Pons (tissue), 1 donor: ENCODE results near the gene TRAPPC2L.

Experiments
- DNase-seq: peaks from one replicate; pipeline ENCODE4 v3.0.0-alpha.2; 2016; ENCODE audit warnings: low spot score

TRAPPC2L gene, protein sequence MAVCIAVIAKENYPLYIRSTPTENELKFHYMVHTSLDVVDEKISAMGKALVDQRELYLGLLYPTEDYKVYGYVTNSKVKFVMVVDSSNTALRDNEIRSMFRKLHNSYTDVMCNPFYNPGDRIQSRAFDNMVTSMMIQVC

DNA sequence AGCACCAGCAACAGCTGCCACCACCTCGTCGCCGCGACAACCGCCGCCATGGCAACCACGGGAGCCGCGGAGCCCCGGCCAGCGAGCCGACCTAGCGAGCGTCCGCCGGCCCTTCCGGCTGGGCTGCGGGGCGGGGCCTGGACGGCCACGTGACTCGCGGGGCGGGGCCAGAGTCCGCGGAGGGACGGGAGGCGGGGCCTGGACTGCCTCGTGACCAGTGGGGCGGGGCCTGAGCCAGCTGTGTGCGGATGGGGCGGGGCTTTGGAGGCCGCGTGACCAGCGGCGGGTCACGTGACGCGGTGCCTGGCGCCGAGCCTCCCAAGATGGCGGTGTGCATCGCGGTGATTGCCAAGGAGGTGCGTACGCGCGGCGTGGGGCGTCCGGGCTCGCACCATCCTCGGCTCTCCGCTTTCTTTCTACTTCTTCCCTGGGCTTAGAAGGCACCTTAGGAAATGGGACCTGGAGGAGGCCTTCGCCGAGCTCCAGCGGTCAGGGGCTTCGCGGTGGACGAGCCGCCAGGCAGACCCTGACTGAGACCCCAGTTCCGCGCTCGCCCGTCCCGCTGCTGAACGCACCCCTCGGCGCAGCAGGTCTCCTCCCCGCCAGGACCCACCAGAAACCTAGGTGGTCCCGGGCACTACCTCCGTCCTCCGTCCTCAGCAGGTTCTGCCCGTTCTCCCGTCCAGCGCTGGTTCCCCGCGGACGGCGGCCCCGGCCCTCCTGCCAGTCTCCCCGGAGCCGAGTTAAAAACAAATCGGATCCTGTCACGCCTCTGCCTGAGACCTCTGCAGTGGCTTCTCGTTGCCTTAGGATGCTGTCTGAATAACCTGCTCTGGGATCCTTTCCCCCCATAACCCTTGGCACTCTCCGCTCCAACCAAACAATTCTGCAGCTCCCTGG, at the start of gene TRAPPC2L, which contains the start of gene GALNS:
TSS of gene TRAPPC2L (plus strand) at position 300 of the 900 bp plus-strand sequence. CDS start at position 324, 24 bp downstream.
TSS of gene GALNS (minus strand) at position 120 of the 900 bp plus-strand sequence. CDS start at position 50, 70 bp downstream.
- DNase-seq = peak; percentile 91

DNA sequence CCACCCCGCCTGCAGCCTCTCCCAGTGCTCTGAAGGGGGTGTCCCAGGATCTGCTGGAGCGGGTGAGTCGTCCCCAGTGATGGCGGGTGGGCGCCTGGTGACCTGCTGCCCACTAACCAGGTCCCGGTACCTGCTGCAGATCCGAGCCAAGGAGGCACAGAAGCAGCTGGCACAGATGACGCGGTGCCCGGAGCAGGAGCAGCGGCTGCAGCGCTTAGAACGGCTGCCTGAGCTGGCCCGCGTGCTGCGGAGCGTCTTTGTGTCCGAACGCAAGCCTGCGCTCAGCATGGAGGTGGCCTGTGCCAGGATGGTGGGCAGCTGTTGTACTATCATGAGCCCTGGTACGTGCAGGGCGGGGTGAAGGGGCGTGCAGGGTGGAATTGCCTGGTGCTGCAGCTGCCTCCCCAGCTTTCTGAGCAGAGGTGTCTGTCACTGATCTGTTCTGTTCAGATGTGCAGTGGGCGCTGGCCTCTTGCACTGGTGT, 49.7 kb upstream of the TRAPPC2L start:
- DNase-seq = no peak

DNA sequence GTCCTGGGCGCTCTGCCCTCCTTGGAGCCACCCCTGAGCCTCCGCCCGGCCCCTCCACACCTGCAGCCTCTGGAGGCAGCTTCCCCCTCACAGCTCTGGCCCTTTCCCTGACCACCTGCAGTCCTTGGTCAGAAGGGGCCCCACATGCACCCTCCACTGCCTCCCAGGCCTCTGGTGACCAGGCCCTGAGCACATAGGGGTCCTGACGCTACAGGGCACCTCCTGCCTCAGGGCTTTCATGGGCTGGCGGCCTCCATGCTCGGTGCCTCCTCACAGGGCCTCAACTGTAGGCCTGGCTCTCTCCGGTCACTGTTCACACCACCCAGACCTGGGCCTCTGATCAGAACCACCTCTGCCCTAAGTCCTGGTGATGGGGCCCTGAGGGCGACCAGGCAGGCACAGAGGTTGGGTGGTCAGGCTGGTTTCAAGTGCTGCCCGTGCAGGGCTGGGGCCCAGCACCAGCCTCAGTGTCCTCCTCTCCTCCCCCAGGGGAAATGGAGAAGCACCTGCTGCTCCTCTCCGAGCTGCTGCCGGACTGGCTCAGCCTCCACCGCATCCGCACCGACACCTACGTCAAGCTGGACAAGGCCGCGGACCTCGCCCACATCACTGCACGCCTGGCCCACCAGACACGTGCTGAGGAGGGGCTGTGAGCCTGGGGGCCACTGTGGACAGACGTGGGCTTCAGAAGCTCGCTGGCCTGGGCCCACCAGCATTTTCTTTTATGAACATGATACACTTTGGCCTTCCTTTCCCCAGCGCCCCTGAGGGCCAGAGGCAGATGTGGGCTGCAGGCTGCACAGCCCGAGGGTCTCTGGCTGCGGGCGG, 49.1 kb upstream of the TRAPPC2L start:
- DNase-seq = no peak

DNA sequence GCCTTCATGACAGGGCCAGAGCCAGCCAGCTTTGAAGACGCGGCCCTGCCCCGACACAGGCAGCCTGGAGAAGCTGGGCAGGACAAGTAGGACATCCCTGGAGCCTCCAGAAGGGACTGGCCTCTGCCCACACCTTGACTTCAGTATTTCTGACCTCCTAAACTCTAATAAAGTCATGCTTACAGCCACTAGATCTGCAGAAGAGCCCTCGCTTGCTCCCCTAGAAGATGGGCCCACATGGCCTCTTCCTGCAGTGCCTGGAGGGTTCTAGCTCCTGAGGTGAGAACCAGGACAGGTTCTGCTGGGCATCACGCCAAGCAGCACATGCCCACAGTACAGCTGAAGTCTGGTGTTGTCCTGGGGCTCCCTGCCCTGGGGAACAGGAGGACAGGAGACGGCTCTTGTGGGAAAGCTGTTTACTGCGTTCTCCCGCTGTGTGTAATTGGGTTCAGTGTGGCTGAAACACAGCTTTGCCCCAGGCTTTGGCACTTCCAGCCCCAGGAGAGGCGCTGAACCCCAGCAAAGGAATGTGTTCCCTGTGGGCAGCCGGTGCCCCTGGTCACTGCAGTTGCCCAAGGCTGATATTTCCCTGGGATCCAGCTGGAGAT, 47.8 kb upstream of the TRAPPC2L start:
- DNase-seq = no peak

DNA sequence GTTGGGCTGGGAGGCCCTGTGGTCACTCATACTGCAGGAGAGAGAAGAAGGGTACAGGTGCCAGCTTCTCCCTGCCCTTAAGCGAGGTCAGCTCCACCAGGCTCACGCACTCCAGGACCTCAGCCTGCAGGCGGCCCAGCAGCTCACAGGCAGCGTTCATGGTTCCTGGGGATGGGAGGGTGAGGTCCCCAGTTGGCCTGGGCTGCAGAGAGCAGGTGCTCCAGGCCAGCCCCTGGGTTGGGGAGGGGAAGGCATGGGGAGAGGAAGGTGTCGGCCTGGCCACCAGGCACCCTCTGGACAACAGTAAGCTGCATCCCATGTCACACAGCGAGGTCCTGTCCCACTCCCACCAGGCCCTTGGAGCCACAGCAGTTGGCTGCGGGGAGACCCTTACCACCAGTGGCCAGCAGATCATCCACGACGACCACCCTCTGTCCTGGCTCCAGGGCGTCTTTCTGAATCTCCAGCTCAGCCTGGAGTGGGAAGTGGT, 47.2 kb upstream of the TRAPPC2L start:
- no peak for DNase-seq

DNA sequence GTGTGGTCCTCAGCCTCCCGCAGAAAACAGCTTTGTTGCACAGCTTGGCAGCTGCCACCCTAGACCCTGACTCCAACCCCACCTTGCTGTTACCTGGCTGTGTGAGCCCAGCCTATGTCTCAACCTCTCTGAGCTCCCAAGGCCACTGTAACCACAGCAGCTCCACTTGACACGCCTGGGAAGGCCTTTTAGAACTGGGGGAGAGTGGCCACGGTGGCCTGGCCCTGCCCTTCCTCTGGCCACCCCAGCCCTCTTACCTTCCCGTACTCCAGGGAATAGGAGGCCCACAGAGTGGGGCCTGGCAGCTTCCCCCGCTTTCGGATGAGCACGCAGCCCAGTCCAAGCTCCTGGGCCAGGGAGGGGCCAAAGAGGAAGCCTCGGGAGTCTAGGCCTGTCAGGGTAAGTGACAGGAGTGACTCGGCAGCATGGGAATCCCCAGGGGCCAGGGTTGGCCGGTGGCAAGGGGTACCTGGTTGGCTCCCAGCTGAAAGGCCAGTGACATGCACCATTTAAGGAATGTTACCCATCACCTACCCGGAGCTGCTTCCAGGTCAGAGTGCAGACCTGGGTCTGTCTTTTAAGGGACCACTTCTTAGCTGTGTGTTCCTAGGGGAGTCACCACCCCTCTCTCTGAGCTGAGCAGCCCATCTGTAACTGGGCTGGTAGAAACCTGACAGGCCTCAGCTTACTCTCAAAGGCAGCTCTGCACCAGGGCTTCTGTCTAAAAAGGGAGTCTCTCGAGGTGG, 46.6 kb upstream of the TRAPPC2L start:
- DNase-seq = no peak

DNA sequence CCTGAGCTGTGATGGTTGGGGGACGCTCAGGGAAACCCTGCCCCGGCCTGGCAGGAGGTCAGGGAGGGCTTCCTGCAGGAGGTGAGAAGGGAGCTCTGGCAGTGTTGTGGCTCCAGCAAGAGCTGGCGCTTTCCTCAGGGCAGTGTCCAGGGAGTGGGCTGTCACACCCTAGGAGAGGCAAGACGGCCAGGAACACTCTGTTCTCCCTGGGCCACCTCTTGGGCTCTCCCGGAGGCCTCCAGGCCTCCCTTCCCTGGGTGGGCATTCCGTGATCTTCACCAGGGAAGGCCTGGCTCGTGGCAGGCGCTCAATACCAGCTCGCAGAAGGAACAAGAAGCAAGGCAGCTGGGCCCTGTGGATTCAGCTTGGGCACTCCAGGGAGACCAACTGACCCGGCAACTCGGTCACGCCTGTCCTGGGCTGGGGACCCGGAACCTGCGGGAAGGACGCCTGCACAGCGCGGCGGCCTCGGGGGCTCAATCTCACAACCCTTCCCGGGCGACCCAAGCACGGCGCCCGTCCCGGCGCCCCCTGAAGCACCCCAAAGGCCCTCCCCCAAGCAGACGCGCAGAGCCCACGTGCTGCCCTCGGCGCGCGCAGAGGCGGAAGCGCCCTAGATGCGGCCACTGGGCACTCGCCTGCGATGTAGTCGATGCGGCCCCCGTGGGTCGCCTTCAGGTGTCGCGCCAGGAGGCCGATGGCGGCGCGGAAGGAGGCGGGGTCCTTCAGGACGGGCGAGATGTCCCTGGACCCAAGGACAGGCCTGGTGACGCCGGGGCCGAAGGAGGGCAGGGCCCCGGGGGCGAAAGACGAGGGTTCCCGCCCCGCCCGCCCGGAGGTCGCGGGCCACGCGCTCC, 45.8 kb upstream of the TRAPPC2L start:
- peak; percentile 83 for DNase-seq

DNA sequence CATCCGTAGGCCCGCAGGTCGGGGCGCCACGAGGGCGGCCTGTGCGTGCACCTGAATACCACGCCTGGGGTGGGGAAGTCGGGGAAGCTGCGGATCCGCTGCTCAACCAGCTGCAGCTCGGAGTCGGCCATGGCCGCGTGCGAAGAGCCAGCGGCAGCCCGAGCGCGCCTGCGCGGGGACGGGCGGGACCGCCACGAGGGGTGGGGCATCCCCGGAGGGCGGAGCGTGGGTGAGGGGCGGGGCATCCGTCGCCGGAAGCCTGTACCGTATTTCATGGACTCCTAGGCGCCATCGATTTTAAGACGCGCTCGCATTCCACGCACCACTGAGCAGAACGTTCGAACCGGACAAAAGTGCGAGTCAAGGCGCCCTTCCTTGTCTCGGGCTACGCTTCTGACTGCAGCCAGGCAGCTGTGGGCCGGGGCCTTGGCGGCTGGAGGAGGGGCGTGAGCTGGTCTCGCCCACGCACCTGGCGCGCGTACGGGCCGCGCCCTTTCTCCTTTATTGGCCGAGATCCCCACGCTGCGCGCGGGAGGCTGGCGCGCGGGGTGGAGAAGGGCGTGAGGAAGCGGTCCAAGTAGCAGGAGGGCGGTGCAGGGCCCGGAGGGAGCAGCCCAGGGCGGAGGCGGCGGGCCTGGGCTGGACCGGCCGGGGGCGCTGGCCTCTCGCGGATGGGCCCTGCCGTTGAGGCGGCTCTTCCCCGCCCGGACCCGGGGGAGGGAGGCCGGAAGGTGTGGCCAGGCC, 45.0 kb upstream of the TRAPPC2L start, which contains the start of gene APRT:
TSS of gene APRT (minus strand) at position 160 of the 744 bp plus-strand sequence. CDS start at position 131, 29 bp downstream.
- DNase-seq = peak; percentile 82

DNA sequence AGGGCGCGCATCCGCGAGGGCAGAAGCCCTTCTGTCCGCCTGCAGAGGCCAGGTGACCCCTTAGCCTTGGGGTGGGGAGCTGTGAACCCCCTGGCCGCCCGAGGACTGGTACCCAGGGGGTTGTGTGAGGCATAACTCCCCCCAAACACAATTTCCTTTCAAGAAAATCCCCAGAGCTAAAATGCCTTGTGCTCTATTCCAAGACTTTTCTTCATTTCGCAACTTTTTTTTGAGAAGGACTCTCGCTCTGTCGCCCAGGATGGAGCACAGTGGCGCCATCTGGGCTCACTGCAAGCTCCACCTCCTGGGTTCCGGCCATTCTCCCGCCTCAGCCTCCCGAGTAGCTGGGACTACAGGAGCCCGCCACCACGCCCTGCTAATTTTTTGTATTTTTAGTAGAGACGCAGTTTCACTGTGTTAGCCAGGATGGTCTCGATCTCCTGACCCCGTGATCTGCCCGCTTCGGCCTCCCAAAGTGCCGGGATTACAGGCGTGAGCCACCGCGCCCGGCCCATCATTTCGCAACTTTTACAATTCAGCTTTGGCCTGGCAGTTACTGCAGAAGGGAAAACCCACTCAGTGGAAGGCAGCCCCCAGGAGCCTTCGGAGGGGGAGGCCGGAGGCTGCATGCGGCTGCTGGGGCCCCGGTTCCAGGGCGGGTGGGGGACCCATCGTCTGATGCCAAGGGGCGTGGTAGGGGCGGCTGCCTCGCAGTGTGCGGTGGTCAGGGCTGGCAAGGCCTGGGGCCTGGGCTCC, 44.2 kb upstream of the TRAPPC2L start:
- no peak for DNase-seq

DNA sequence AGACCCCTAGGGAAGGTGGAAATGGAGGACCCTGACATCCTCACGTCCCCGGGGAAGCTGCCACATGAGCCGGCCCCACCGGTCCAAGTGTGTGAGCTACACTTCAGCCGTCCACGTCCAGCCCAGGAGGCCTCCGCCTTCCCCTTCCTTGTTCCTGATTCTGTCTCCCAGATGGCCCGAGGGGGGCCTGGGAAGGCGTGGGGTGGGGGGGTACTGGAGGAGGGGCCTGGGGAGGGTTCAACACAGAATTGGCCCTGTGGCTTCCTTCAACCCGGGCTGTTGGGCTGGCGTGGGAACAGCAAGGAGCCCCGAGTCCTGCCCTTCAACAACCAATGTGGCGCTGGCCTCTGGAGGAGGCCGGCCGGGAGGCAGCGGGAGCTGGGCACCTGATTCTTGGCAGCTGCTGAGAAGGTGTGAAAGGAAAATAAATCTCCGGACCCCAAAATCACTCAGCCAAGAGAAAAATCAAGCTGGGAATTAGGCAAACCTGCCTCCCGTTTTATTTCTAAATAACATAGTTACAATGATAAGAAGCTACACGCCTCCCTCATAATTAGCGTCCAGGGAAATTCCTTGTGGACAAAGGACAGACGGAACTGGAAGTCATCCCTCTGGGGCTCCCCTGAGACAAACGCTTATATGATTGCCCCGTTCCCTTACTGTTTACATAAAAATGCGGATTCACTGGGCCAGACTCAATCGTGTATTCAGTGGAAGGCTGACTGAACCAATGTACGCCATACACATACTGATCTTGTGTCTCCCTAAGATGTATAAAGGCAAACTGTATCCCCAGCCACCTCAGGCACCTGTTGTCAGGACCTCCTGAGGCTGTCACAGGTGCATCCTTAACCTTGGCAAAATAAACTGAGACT, 43.4 kb upstream of the TRAPPC2L start:
- DNase-seq = no peak

DNA sequence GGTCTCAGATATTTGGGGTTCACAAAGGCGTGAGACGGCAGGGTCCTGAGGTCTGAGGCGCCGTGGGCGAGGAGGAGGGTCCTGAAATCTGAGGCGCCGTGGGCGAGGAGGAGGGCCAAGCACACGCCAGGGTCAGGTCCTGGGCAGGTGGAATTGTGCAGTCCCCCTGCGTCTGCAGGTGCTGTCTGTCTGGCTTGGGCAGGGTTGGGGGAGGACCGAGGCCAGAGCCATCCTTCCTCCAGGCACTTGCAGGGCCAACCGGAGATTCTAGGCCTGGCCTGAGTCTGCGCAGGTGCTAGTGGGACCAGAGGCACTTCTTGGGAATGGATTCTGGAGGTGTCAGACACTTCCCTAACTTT, 42.8 kb upstream of the TRAPPC2L start:
- no peak for DNase-seq

DNA sequence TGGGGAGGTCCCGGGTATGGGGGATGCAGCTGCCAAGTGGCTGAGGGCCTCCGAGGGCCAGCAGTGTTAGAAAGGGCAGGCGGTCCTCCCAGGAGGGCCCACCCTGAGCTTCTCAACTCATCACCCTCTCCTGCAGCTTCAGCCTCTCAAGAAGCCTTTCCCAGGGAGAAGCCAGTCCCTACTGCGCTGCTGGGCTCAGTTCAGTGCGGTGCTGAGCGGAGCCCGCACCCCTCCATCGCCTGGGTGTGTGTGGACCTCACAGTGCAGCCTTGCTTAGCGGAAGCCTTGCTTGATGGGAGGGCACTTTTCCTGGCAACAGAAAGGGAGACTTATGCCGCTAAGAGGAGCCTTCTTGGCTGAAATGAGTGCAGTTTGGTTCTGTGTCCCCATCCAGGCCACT, 41.7 kb upstream of the TRAPPC2L start:
- DNase-seq = no peak

DNA sequence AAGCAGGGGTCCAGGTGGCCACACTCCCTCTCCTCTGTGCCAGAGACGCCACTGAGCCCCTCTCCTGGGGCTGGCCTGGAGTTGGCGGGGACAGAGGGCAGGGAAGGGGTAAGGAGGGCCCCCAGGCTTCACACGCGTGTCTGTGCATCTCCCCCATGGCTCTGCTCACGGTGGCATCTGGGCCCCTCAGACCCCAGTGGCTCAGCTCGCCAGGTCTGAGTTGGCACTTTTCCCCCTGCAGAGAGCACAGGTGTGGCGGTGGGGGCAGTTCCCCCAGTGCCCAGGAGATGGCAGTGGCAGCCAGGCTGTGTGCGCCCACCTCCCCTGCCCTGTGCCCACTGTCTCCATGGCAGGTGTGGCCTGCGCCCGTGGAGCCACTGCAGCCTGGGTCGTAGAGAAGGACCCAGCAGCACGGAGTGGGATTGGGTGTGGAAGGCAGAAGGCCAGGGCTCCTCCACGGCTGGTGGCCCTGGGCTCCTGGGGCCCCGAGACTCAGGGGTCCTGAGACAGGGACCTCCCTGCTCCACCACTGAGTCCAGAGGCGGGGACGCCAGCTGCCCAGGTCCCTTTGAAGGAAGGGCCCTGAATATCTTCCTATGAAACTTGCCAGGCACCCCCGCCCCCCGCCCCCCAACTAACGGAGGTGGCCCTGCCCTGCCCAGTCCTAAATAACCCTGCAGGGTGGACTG, 40.9 kb upstream of the TRAPPC2L start:
- DNase-seq = no peak

DNA sequence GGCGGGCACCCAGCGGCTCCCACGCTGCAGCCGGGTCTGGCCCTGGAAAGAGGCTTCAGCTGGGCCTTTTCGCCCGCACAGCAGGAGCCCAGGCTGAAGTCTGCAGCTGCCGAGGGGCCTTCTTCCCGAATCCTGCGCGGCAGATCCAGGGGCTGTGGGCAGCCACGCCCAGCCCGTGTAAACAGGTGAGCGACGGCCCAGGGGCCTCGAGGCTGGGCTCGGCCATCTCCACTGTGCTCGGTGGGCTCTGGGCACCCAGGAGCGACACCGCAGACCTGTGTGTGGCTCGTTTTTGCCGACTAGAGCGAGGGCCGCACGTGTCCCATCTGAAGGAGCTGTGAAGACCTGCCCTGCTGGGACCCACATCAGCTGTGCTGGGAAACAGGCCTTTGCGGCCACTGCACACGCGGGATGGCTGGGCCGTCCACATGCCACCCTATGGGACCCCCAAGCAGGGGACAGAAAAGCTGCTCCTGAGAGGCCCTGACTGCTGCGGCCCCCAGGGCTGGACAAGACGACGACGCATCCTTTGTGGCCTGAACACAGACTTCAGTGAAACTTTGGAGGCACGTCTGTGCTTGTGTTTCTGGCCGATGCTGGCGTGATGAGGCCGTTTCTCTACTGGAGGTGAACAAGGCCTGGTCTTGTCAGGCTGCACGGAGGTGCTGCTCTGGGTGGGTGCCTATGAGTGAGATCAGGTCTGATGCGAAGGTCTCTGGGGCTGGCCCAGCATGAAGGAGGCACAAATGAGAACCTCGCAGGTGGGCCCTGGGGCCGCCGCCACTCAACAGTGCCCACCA, 40.0 kb upstream of the TRAPPC2L start:
- DNase-seq = no peak

DNA sequence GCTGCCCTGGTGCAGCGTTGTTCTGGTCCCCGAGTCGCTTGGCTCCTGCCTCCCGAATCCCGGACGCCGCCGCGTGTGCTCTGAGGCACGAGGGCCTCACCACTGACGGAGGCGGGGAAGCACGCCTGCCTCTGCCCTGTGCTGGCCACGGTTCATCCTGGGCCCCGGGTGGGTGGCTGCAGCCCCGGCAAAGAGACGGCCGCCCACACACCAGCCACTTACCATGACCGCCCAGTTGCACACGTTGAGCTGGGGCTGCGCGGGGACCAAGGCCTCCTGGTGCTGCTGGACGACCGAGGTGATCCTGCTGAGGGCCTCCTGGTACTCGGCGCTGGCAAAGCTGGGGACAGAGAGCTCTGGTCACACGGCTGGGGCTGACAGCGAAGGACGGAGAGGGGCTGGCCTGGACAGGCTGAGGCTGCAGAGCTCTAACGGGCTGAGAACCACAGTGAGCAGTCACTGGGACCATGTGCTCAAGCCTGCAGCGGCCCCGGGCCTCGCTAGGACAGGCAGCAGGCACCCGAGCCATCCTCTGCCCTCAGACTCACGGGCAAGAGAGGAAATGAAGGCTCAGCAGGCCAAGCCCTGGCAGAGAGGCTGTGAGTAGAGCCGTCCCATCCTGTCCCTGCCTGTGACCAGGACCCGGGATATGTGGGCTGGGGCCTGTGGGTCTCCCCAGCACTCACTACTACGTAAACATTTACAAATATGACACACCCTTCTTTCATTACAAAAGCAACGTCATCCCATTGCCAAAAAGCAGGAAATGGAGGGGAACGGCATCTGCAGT, 38.9 kb upstream of the TRAPPC2L start:
- no peak for DNase-seq
